Lower leg skin (tissue), 3 donors: ENCODE measurements around the gene ADAMTS17.

Source experiments
- POLR2A ChIP-seq, 2 donors: fragments of 450-650 bp; IDR thresholded peaks; one replicate each; pipeline ENCODE4 v1.6.1; 2016 to 2017; ENCODE audit warnings: antibody characterized with exemption in 2 of 2, mild to moderate bottlenecking in 1 of 2, moderate library complexity in 1 of 2
- TF ChIP-seq, protein P1 (sequence below), 3 donors: fragments of 450-650 bp; IDR thresholded peaks; one replicate each; pipeline ENCODE4 v1.5.1; 2016; ENCODE audit warnings: antibody characterized with exemption in 3 of 3, mild to moderate bottlenecking in 3 of 3, moderate library complexity in 2 of 3

DNA sequence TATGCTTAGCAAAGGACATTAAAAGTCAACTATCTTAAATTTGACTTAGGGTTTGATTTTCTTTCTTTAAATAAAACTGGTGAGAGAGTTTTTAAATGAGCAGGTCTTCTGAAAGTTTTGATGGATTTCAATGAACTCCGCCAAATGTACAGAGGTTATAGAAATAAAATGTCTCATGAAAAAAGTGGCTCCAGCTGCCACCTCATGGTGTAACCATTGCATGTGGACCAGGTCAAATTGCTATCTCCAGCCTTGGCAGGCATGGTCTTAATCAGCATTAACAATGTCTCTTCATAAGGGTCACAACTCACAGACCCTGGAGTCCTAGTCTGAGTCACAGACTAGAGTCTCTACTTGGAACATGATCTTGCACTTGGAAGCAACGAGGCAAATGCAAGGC is 182.3 kb downstream of the ADAMTS17 start:
- TF ChIP-seq POLR2A (IDR thresholded peaks at IDR 0.05) = no peak
- TF ChIP-seq, protein P1, sequence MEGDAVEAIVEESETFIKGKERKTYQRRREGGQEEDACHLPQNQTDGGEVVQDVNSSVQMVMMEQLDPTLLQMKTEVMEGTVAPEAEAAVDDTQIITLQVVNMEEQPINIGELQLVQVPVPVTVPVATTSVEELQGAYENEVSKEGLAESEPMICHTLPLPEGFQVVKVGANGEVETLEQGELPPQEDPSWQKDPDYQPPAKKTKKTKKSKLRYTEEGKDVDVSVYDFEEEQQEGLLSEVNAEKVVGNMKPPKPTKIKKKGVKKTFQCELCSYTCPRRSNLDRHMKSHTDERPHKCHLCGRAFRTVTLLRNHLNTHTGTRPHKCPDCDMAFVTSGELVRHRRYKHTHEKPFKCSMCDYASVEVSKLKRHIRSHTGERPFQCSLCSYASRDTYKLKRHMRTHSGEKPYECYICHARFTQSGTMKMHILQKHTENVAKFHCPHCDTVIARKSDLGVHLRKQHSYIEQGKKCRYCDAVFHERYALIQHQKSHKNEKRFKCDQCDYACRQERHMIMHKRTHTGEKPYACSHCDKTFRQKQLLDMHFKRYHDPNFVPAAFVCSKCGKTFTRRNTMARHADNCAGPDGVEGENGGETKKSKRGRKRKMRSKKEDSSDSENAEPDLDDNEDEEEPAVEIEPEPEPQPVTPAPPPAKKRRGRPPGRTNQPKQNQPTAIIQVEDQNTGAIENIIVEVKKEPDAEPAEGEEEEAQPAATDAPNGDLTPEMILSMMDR (IDR thresholded peaks at IDR 0.05) = no peak
